NCI-H1417 treated with DMSO at 0.1 percent for 48 hours (cell line): ENCODE measurements around the gene L2HGDH.
"Not testable (repeated sequence)": the region's sequence is repeated elsewhere in the genome, so short reads cannot be mapped to it uniquely, and the experiment has no call there.

Experiments used
- DNase-seq: peaks from one replicate; lab custom pipeline; 2025; lab: John Stamatoyannopoulos, UW

Gene L2HGDH

DNA sequence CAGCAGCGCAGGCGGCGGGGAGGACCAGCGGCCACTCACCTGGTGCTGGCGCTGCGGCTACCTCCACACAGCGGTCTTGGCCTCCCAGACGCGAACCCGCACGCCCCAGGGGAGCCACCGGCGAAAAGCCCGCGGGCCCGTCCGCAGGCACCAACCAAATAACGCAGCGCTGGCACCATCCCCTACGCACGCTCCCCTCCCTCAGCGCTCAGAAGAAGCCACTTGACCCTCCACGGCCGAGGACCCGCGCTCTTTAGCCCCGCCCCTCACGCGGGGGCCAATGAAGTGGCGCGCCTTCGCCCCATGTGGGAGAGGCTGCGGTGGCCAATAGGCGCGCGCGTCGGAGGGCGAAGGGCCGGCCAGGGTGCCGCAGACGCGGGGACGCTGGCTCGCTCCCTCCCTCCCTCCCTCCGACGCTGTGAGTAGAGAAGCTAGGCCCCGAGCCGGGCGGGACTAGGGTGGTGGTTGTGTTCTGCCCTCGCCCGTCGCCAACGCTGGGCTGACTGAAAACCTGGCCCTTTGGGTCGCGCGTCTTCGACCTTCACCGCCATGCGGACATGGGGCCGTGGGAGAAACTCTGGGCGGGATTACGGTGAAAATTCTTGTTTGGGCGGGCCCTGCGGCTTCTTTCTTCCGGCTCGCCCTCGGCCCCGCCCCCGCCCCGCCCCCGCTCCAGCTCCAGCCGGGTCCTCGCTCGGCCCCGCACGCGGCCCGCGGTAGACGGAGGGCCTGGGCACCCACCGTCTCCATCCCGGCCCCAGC lies at the start of gene L2HGDH, which contains the start of gene DMAC2L:
L2HGDH (minus strand) TSS at position 258 of the 762 bp plus-strand sequence; CDS start at position 179, 79 bp downstream.
DMAC2L (plus strand) TSS at position 353 of the 762 bp plus-strand sequence. CDS start 9,164 bp downstream, outside the sequence.
- DNase-seq, result peak; percentile 88

DNA sequence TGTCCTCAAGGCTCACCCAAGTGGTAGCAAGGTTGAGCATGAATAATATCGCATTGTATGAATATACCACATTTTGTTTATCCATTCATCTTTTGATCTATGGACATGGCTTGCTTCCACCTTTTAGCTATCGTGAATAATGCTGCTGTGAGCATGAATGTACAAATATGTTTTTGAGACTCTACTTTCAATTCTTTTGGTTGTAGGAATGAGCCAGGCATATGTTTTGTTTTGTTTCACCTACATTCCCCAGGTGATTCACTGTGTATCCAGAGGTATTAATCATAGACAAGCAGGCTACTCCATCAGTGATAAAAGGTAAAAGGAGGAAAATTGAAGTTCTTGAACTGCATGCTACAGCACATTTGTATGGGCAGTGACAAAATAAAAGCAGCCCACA lies 48.8 kb upstream of the L2HGDH start:
- DNase-seq, result no peak

DNA sequence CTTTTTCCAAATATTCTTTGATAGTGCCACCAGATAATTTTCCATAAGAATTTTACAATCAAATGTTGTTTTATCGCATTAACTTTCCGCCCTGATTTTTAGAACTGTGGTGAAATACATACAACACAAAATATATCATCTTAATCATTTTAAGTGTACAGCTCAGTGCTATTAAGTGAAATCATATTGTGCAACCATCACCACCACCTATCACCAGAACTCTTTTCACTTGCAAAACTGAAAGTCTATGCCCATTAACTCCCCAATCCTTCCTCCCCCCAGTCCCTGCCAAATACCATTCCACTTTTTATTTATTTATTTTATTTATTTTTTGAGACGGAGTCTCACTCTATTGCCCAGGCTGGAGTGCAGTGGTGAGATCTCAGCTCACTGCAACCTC lies 48.1 kb upstream of the L2HGDH start:
- no peak for DNase-seq

DNA sequence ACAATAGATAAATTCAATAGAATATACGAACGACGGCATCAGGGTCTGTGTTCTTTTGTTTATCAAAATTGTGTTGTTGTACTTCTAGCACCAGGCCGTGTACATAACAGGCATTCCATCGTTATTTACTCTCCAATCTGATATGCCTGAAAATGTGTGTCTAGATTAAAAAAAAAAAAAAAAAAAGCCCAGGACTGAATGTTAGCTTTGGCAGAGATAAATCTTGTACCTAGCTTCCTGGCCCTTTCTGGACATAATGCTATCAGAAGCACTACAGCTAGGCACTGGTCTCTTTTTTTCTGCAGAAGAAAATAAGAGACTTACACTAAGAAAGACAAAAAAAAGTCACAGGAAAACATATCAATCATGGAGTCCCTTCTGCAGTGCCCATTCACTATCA lies 47.6 kb upstream of the L2HGDH start:
- DNase-seq, result no peak

DNA sequence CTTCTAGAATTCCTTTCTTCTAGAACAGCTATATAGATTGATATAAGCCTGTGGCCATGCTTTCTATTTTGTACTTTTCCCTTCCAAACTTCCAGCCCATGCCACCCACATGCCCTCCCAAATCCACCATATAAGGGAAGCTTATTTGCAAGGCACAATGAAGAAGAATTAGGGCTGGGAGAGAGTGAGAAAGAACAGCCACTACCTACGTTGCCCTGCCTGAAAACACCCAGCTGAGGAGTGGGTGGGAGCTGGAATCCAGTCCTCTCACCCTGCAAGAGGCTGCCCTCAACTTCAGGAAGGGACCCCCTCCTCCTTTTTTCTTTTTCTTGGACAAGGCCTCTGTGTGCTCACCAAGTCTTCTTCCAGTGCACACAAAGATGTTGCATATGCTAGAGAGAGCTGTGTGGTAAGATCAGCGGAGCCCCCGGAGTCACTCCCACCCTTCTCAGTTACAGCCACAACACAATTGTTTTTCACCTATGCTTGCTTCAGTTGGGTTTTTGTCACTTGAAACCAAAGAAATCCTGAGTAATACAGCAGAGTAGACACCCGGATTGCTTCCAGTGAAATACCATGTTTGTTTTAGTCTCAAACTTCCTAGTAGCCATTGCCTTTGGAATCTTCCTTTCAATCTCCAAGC lies 45.8 kb upstream of the L2HGDH start:
- no peak for DNase-seq

DNA sequence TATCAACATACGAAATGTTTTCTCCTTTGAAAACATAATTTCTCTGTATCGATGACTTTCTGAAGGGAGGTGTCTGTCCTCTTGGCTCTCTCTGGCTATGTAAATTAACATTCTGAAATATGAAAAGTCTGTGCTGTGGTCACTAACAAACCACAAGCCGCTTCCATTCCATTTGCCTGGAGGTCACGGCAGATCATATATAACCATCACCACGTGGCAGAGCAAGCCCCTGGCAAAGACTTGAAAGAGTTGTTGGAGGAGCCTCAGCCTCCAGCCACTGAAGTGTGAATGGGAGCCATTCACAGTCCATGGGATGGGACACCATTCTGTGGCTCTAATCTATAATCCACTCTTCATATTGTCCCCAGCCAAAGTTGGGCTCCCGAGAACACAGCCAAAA lies 45.1 kb upstream of the L2HGDH start:
- no peak for DNase-seq

DNA sequence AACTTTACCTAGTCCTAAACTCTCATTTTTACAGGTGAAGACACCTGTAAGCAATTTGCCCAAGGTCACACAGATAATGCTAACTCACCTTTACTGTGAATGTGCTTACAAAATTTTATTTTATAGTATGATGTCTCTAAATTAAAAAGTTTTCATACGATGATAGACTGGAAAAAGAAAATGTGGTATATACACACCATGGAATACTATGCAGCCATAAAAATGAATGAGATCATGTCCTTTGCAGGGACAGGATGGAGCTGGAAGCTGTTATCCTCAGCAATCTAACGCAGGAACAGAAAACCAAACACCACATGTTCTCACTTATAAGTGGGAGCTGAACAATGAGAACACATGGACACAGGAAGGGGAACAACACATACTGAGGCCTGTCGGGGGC lies 44.3 kb upstream of the L2HGDH start:
- DNase-seq, result not testable (repeated sequence)

DNA sequence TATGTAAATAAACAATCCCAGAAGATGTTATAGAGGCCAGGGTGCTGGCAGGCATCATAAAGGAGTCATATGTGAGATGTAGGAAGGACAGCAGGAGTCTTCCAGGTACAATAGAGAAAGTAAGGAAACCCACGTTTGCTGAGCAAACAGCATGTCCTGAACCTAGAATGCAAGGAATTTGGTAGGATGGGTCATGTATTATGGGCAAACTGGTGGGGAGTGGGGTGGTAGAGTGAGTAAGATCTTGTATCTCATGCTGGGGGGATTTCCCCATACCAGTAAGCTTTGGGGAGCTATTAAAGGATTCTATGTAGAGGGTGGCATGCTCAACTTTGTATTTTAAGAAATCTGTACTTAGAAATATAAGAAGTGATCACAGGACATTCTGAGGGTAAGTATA lies 43.7 kb upstream of the L2HGDH start:
- no peak for DNase-seq

DNA sequence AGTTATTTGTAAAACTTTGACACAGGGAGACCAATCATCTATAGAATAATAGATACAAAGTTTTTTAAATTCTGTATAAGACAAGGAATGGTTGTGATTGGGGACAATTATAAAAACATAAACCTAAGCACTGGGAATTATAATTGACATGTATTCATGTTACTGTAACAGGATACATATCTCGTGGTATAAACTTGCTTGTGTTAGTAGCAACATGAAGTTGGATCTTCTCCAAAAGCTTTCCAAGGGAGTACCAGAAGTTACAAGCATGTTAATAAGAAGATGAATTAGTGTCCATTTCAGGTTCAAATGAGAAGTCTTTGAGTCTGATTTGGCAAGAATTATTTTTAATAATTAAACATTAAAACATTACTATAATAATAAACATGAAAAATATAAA lies 42.5 kb upstream of the L2HGDH start:
- DNase-seq, result no peak

DNA sequence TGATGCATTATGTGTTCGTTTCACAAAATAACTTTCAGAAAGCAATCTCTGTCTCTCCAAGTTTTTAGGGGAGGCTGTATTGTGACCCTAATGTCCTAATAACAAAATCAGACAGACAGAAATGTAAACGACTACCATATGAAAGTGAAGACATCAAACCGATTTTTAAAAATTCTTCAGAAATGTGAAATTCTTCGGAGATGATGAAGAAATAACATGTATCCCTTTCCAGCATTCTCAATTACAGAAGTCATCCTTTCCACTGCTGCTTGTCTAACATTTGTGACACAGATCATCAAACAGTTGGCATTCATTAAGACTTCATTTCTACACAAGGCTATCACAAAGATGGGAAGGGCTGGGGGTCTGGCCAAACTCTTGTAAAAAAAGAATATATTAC lies 41.1 kb upstream of the L2HGDH start:
- DNase-seq, result no peak

DNA sequence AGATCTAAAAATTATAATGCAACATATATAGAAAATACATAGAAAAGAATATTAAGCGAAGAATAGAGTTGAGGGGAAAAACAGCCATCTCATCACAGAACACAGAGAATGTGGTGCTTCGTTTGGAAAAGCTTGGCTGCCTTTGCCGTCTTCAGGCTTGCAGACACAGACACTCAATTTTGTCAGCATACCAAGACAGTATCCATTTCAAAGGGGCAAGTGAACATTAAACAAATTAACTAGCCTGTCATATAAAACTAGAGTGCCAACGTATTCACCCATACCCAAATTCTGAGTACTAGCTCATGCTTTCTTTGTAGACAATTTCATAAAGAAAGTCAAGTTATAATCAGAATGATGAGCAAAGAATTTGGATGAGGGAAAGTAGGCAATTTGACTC lies 40.6 kb upstream of the L2HGDH start:
- DNase-seq, result no peak

DNA sequence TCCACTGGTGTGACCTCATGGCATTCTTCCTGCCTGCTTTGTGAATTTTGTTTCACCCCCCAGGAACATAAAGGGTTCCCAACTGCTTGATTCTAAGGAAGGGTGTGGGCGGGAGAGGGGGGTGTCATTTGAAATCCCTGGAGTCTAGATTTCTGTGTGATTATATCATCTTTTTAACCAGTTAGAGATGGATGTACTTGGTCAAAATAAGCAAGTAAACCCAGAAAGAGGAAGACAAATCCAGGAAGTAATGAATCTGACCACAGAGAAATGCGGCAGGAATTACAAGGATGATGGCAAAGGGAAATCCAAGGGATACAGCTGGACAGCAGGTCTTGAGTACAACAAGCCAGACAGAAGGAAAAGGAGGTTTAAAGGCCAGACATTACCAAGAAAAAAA lies 38.9 kb upstream of the L2HGDH start:
- DNase-seq, result no peak

DNA sequence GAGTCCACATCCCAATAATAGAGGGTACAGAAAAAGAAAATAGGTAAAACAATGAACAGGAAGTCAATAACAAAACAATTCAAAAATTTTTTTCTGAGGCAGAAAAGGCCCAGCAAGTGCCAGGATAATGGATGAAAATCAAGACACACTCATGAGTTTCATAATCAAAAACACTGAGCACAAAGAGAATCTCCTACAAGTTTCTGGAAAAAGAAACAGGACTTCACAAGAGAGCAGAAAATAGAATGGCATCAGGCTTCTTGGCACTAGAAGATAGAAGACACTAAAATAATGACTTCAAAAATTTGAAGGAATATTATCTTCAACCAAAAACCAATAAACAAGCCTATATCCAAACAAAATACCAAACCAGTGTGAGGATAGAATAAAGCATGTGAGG lies 36.9 kb upstream of the L2HGDH start:
- no peak for DNase-seq

DNA sequence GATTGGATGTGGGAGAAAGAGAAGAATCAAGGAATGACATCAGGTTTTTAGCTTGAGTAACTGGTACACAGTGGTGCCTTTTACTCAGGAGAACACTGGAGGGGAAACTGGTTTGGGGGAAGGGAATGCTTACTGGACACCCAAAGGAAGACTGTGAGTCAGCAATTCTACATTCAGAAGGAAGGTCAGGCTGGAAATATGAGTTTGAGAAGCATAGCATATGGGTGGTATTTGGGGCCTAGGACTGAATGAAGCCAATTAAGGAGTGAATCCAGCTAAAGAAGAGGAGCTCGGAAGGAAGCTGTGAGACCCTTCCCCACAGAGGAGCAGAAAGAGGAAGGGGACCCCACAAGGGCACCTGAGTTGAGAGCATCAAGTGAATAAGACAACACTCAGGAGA lies 35.5 kb upstream of the L2HGDH start:
- no peak for DNase-seq

DNA sequence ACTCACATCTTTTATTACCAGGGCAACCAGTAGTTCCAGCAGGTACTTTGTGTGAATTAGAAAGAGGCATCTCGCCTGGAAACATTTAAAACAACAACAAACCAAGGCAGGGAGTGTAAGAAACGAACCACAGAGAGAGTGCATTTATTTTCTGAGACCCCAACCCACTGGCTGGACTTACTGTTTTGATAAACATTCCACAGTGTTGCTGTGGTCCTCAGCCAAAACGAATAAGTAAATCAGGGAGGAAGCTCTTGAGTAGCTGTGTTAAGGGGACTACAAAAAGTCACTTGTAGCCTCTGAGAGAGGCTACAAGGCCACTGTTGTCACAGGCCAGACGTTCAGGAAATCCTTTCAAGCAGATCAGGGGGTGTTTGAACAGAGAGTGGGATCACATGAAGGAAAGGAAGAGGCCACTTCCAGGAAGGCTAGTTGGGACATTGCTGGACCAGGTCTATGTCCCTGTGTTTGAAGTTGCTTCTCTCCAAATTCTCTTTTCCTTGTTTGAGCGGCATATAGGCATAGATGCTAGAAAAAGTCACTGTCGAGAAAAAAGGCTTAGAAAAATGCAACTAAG lies 33.9 kb upstream of the L2HGDH start:
- DNase-seq, result no peak

DNA sequence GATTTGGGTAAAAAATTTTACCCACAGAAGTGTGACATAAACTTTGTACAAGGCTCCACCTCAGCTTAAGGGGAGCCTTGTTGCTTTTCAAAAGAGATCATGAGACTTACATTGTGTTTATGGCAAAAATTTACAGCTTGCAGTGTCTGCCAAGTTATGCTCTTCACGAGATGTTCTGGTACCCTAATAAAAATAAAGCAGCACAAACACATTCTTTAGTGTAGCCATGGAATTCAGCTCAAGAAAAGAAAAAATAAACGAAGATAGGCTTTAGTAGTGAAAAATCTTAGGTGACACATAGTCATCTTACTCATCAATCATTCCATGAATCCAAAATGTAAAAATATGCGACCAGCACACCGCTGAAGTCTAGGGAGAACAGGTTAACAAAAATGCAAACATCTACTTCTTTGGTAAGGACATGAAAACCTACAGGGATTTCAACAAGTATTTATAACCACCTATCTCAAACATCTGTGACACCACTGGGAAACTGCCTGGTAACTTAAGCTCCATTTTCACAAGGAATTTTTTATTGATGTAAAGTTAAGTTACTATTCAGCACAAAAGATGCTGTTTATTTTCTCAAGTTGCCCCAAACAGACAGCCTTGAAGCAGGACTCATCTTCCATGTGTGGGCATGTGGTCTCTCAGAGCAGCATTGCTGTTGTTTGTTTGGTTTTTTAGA lies 33.0 kb upstream of the L2HGDH start:
- no peak for DNase-seq

DNA sequence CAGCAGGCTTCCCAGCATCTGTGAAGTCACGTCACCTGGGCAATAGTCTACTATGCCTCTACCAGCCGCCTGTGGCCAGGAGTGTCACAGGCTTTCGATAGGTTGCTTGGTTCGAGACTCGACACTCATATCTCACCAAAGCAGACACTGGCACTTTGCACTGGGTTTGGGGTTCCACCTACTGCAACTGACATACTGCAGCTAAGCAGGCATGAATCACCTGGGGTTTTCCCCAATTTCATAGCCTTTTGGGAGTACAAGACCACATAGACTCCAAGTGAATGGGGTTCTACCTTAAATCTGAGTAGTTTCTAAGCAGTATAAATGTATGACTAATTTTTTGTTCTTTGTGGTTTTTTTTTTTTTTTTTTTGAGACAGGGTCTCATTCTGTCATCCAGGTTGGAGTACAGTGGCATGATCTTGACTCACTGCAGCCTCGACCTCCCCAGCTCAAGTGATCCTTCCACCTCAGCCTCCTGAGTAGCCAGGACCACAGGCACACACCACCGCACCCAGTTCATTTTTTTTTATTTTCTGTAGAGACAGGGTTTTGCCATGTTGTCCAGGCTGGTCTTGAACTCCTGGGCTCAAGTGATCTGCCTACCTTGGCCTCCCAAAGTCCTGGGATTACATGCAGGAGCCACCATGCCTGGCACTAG lies 32.2 kb upstream of the L2HGDH start:
- no peak for DNase-seq

DNA sequence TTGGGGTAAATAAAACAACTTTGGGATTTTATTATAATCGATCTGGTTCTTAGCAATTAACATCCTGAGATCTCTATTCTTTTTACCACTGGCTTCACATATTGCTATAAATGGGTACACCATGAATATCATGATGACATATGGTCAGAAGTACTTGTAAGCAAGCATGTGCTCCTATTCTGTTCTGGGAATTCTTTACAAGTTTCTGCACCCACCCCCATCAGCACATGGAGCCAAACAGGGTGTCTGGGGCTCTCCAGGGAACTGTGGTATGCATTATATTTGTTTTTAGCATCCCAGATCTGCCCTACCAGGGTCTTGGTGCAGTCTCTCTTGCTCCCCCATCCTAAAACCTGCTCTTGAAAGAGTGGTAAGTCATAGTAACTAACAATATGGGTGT lies 31.4 kb upstream of the L2HGDH start:
- no peak for DNase-seq

DNA sequence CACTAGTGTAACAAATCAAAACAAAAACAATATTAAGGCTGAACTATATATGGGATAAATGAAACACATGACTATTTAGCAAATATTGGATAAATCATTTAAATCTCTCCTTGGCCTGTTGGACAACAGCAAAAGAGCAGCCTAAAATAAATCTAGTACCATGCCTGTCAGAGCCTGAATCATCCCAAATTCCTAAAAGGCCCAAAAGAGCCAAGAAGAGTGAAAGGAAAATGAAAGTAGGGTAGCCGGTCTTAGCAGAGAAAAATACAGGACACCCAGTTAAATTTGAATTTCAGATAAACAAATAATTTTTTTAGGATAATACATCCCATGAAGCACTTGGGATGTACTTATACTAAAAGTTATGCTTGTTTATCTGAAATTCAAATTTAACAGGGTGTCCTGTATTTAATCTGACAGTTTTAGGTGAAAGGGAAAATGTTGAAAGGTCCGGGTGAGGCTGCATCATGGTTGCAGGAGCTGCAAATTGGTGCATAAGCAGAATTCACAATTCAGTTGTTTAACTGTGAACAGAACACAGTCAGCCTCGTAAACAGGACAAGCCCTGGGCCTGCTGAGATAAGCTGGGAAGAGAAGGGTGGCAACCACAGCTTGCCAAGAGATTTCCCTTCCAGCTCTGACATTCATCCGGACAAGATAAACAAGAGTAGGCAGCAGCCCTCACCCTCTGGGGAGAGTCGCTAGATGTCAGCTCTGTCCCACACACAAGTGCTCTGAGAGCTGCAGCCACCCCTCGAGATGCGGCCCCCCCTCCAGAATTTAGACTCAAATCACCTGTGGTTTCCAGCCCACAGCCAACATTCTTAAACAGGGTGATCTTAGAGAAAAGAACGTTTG lies 30.4 kb upstream of the L2HGDH start:
- DNase-seq, result no peak

DNA sequence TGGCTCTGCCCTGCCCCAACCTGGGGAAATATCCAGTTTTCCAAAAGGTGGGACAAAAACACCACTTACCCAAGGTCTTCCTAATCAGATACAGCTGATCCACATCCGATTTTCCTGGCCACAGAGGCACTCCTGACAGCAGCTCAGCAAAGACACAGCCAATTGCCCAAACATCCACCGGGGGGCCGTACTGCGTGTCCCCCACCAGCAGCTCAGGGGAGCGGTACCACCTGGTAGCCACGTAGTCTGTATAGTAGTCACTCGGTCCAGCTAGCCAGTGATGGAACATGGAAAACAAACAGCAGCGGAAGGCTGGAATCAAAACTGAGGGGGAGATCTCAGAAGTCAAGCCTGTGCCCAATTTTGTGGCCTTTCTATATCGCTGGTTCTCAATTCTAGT lies 28.9 kb upstream of the L2HGDH start:
- no peak for DNase-seq

DNA sequence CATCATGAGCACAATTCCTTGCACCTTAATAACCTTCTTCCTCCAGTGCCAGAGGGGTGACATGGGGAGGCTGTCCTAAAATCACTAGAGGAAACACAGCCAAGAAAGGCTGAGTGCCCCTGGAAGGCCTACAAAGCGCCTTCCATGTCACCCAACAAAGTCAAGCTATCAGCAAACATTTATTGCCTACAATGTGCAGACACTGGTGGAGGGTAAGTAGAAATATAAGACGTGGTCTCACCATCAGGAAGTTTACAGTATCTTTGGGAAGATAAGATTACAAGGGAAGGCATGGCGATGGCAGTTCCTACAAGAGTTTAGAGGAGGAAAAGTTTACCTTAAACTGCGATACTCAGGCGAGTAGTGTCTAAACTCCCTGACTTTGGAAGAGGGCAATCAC lies 28.0 kb upstream of the L2HGDH start:
- no peak for DNase-seq
